Coronary artery (tissue), 2 donors: ENCODE results near the gene TRABD2B.

Experiments used
- DNase-seq: peaks from one replicate; pipeline ENCODE4 v3.0.0-alpha.2; 2017; ENCODE audit warnings: low spot score
- H3K27ac ChIP-seq, 2 donors: fragments of 200-600 bp; sonication (generic); one replicate each; pipeline ENCODE4 v1.5.1; 2016 to 2019
- H3K4me3 ChIP-seq: fragments of 200-600 bp; sonication (generic); 2 replicates; pipeline ENCODE4 v1.5.1; 2016; ENCODE audit warnings: mild to moderate bottlenecking, moderate library complexity
- TF ChIP-seq, protein P1 (sequence below): fragments of 200-600 bp; sonication (generic); IDR thresholded peaks from one replicate; pipeline ENCODE4 v1.5.1; 2019; ENCODE audit warnings: antibody characterized with exemption

Gene TRABD2B

DNA sequence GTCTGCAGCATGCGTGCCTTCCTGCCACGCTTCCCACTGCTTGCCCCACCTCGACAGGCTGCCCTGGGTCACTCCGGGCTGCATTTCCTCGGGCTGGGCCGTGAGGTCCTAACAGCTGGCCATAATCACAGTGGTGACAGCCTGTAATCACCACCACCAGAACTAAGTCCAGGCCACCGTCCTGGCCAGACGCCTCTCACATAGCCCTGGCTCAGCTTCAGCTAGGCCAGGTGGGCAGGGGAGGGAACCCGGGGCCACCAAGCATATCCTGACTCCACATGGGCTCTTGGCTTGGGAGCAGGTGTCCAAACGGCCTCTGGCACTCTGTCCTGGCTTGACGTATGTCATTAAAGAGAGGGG is 229.5 kb downstream of the TRABD2B start:
- H3K4me3 ChIP-seq, result no peak overlapping the region
- DNase-seq, result no peak
- TF ChIP-seq, protein P1, sequence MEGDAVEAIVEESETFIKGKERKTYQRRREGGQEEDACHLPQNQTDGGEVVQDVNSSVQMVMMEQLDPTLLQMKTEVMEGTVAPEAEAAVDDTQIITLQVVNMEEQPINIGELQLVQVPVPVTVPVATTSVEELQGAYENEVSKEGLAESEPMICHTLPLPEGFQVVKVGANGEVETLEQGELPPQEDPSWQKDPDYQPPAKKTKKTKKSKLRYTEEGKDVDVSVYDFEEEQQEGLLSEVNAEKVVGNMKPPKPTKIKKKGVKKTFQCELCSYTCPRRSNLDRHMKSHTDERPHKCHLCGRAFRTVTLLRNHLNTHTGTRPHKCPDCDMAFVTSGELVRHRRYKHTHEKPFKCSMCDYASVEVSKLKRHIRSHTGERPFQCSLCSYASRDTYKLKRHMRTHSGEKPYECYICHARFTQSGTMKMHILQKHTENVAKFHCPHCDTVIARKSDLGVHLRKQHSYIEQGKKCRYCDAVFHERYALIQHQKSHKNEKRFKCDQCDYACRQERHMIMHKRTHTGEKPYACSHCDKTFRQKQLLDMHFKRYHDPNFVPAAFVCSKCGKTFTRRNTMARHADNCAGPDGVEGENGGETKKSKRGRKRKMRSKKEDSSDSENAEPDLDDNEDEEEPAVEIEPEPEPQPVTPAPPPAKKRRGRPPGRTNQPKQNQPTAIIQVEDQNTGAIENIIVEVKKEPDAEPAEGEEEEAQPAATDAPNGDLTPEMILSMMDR, result no peak
- H3K27ac ChIP-seq, result peak overlapping the region in 1 of 2 donors; percentile 35

DNA sequence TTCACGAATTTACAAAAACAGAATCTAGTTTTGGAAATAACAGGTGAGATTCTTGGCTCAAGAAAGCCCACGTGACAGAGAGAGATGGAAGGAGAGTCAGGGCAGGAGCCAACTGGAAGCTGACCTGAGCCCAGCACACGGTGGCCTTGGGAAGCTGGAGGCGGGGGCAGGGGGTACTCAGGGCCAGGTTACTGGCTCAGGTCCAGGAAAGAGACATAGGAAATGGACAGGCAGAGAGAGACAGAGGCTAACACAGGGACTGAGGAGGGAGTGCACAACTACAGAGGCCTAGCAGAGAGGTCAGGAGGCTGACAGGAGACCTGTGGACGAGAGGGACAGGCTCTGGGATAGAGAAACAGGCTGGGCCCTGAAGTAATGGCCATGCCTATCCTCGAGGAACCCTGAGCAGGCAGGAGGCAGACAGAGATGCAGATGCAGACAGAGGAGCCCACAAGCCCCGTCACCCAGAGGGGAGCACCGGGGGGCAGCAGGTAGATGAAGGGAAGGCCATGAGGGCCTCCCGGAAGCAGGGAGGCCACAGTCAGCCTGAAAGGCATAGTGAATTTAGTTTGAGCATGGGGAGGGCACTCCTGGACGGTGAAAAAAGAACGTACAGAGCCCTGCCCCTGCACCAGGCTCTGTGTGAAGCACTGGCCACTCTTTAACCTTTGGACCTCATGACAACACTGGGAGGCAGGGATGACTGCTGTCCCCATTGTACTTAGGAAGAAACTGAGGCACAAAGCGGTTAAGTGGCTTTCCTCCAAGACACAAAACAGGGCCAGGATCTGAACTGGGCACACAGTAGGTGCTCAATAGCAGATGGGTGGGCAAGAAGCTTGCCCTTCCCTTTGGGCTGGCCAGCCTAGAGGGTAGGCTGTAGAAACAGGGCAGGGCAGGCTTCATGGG is 230.1 kb downstream of the TRABD2B start:
- DNase-seq, result no peak
- H3K4me3 ChIP-seq, result no peak overlapping the region
- TF ChIP-seq, protein P1, result no peak
- H3K27ac ChIP-seq, result peak overlapping the region in 1 of 2 donors; percentile 35

- H3K27ac ChIP-seq, result no peak overlapping the region
Measured at GRCh38 chr1:47765742-47766485, 231.3 kb downstream of the TRABD2B start.

DNA sequence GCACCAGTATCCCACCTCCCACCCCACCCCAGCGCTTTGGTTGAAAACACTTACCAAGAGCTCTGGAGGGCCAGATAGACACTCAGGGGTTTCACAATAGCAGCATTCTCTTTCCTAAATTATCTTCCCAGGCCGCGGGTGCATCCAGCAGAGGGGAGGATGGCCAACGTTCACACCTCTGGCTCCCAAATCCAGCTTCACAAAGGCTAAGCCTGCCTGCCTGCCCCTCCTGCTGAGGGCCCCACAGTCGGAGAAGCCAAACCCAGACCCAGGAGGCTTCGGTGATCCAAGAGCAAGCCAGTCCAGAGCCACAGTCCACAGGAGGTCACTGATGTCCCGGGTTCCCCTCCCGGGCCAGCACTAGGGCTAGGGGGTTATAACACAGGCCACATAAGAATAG is 231.9 kb downstream of the TRABD2B start:
- Histone ChIP-seq H3K4me3 (no peak overlapping the region), H3K27ac (peak overlapping the region in 1 of 2 donors; percentile 80)
- TF ChIP-seq, protein P1, result no peak
- DNase-seq, result no peak

More at GRCh38 chr1:47765742-47766485, 231.3 kb downstream of the TRABD2B start:
- no peak overlapping the region for H3K4me3 ChIP-seq
- no peak for DNase-seq
- TF ChIP-seq, protein P1, result no peak

- TF ChIP-seq, protein P1, result no peak
- no peak for DNase-seq
- Histone ChIP-seq H3K27ac (peak overlapping the region; percentile 67 to 80), H3K4me3 (no peak overlapping the region)
Measured at GRCh38 chr1:47764461-47765046, 232.6 kb downstream of the TRABD2B start.

GRCh38 chr1:47763591-47764171 is 233.5 kb downstream of the TRABD2B start:
- Histone ChIP-seq H3K4me3 (no peak overlapping the region), H3K27ac (peak overlapping the region; percentile 67 to 80)
- TF ChIP-seq, protein P1, result no peak
- DNase-seq, result no peak
